Liver (tissue), 9 donors: ENCODE results near the gene PHF23. TPM values are rescaled to one million over a fixed set of nuclear protein-coding genes. Genes with fewer than 3 reads are reported as not detected.
A peak's percentile ranks its signal among the peaks of the same experiment; 100 is the strongest.

ENCODE experiments used
- DNase-seq: peaks from one replicate; pipeline ENCODE4 v3.0.0-alpha.2; 2017; ENCODE audit warnings: low spot score
- H3K27ac ChIP-seq, 2 donors: one replicate each; pipeline ENCODE4 v1.7.0; 2013; ENCODE audit warnings: inconsistent platforms in 2 of 2, low read length in 2 of 2, control low read depth in 1 of 2, low read depth in 1 of 2, mild to moderate bottlenecking in 1 of 2
- H3K27me3 ChIP-seq, 4 donors: one replicate each; pipeline versions ENCODE4 v1.6.1 to v1.7.0; 2013; ENCODE audit warnings: low read length in 3 of 4, inconsistent platforms in 1 of 4, mild to moderate bottlenecking in 1 of 4, moderate library complexity in 1 of 4; ENCODE audit not compliant: control insufficient read depth in 4 of 4, insufficient read depth in 4 of 4
- H3K36me3 ChIP-seq, 4 donors: one replicate each; pipeline versions ENCODE4 v1.6.1 to v1.7.0; 2013; ENCODE audit warnings: low read length in 3 of 4, mild to moderate bottlenecking in 3 of 4, low read depth in 1 of 4, moderate library complexity in 1 of 4; ENCODE audit not compliant: control insufficient read depth in 4 of 4, insufficient read depth in 3 of 4
- H3K4me1 ChIP-seq, 4 donors: one replicate each; pipeline versions ENCODE4 v1.6.1 to v1.7.0; 2013; ENCODE audit warnings: low read length in 3 of 4, mild to moderate bottlenecking in 3 of 4, moderate library complexity in 1 of 4; ENCODE audit not compliant: control insufficient read depth in 4 of 4, insufficient read depth in 4 of 4
- H3K4me3 ChIP-seq, 3 donors: one replicate each; pipeline versions ENCODE4 v1.6.1 to v1.7.0; 2013; ENCODE audit warnings: low read length in 3 of 3, control low read depth in 1 of 3, low read depth in 1 of 3, mild to moderate bottlenecking in 1 of 3
- H3K9ac ChIP-seq, 2 donors: one replicate each; pipeline ENCODE4 v1.7.0; 2013; ENCODE audit warnings: low read length in 2 of 2, mild to moderate bottlenecking in 2 of 2, moderate library complexity in 2 of 2, control low read depth in 1 of 2, low read depth in 1 of 2
- H3K9me3 ChIP-seq, 4 donors: one replicate each; pipeline versions ENCODE4 v1.6.1 to v1.7.0; 2013; ENCODE audit warnings: low read length in 3 of 4; ENCODE audit not compliant: control insufficient read depth in 4 of 4
- ATF3 ChIP-seq: IDR thresholded peaks from 2 replicates; pipeline ENCODE4 v1.6.1; 2016; ENCODE audit warnings: antibody characterized with exemption
- CTCF ChIP-seq: fragments of 150-350 bp; IDR thresholded peaks from 2 replicates; pipeline ENCODE4 v1.5.1; 2017; ENCODE audit warnings: improper control_type of control experiment, low read depth, low read length; ENCODE audit not compliant: missing input control
- EGR1 ChIP-seq, 2 donors: IDR thresholded peaks; 2 replicates each; pipeline ENCODE4 v1.6.1; 2016 to 2018; ENCODE audit warnings: antibody characterized with exemption in 2 of 2, low read depth in 2 of 2
- FOXA1 ChIP-seq: IDR thresholded peaks from 2 replicates; pipeline ENCODE4 v1.6.1; 2016; ENCODE audit warnings: antibody characterized with exemption
- FOXA2 ChIP-seq: IDR thresholded peaks from 2 replicates; pipeline ENCODE4 v1.6.1; 2016; ENCODE audit warnings: antibody characterized with exemption
- GABPA ChIP-seq, 2 donors: IDR thresholded peaks in 1 of 2; conservative IDR thresholded peaks in 1 of 2; 2 replicates each; pipeline ENCODE4 v1.6.1; 2016; ENCODE audit warnings: antibody characterized with exemption in 2 of 2, mild to moderate bottlenecking in 1 of 2, moderate library complexity in 1 of 2
- HNF4A ChIP-seq, 2 donors: conservative IDR thresholded peaks; 2 replicates each; pipeline ENCODE4 v1.6.1; 2016; ENCODE audit warnings: antibody characterized with exemption in 2 of 2, mild to moderate bottlenecking in 2 of 2
- HNF4G ChIP-seq: IDR thresholded peaks from 2 replicates; pipeline ENCODE4 v1.6.1; 2016; ENCODE audit warnings: antibody characterized with exemption
- JUND ChIP-seq, 2 donors: IDR thresholded peaks; 2 replicates each; pipeline ENCODE4 v1.6.1; 2016; ENCODE audit warnings: antibody characterized with exemption in 2 of 2
- MAX ChIP-seq: IDR thresholded peaks from 2 replicates; pipeline ENCODE4 v1.6.1; 2016; ENCODE audit warnings: antibody characterized with exemption
- NR2F2 ChIP-seq: IDR thresholded peaks from 2 replicates; pipeline ENCODE4 v1.6.1; 2016; ENCODE audit warnings: antibody characterized with exemption
- RAD21 ChIP-seq, 2 donors: IDR thresholded peaks; 2 replicates each; pipeline ENCODE4 v1.6.1; 2016; ENCODE audit warnings: antibody characterized with exemption in 2 of 2, mild to moderate bottlenecking in 2 of 2
- REST ChIP-seq: IDR thresholded peaks from 2 replicates; pipeline ENCODE4 v1.6.1; 2016; ENCODE audit warnings: antibody characterized with exemption, mild to moderate bottlenecking
- RXRA ChIP-seq, 2 donors: IDR thresholded peaks; 2 replicates each; pipeline ENCODE4 v1.6.1; 2017 to 2018; ENCODE audit warnings: antibody characterized with exemption in 2 of 2, mild to moderate bottlenecking in 1 of 2
- SP1 ChIP-seq: IDR thresholded peaks from 2 replicates; pipeline ENCODE4 v1.6.1; 2018; ENCODE audit warnings: antibody characterized with exemption, mild to moderate bottlenecking
- TAF1 ChIP-seq: conservative IDR thresholded peaks from 2 replicates; pipeline ENCODE4 v1.6.1; 2016; ENCODE audit warnings: antibody characterized with exemption, mild to moderate bottlenecking
- YY1 ChIP-seq: IDR thresholded peaks from 2 replicates; pipeline ENCODE4 v1.6.1; 2016; ENCODE audit warnings: antibody characterized with exemption, mild to moderate bottlenecking
- ZBTB33 ChIP-seq: IDR thresholded peaks from 2 replicates; pipeline ENCODE4 v1.6.1; 2016; ENCODE audit warnings: antibody characterized with exemption
- WGBS: extraction: QIAGEN DNeasy Blood & Tissue Kit; methylation state at CpG from one replicate; pipeline ENCODE4 v1.1.7; 2013; 5-methylcytosine and 5-hydroxymethylcytosine counted together
- polyA plus RNA-seq, 2 donors: library from polyadenylated mRNA; stranded (reverse) in 1 of 2; unstranded in 1 of 2; fragments of 200-250 nt in 1 of 2; fragments of >200 nt in 1 of 2; fragmentation: Nextera tagmentation in 1 of 2; extraction: Ambion mirVana in 1 of 2; gene quantifications; one replicate each; pipeline versions ENCODE4 v1.2.1 to v1.2.3, GENCODE V29; 2013 to 2015
- total RNA-seq, 2 donors: library from RNA; depleted of rRNA; stranded (reverse); fragments of >200 nt; gene quantifications; one replicate each; pipeline ENCODE4 v1.2.3, GENCODE V29; 2014
- donor health status: healthy.
- donor health status: healthy.
- donor health status: healthy.
- donor health status: healthy.
- donor health status: healthy.

The PHF23 gene
- total and polyA plus RNA-seq, 4 donors: 14.0 to 18.3 (median 15.2) TPM

GRCh38 chr17:7250695-7251627, 11.7 kb upstream of the PHF23 start:
- H3K4me1 ChIP-seq: peaks cover 3 to 33% (median 28%) of the 10 kb centered on the region in 4 donors
- DNase-seq: peak; percentile 47

More at GRCh38 chr17:7250695-7251627, 11.7 kb upstream of the PHF23 start:
- Histone ChIP-seq H3K27me3 (no peaks in the 10 kb centered on the region), H3K4me3 (peak overlapping the region; percentile 70 to 93 (median 85)), H3K9me3 (no peaks in the 10 kb centered on the region), H3K27ac (peak overlapping the region; percentile 95 to 100), H3K36me3 (peaks cover 2 to 17% (median 9%) of the 10 kb centered on the region in 4 donors), H3K9ac (peak overlapping the region; percentile 87 to 95)
- TF ChIP-seq FOXA2: no peak
- TF ChIP-seq REST: no peak
- no peak for TF ChIP-seq GABPA (IDR thresholded peaks at IDR 0.05 in 1 of 2, conservative IDR thresholded peaks at IDR 0.05 in 1 of 2)
- no peak for TF ChIP-seq HNF4A (conservative IDR thresholded peaks at IDR 0.05)
- no peak for TF ChIP-seq RXRA (IDR thresholded peaks at IDR 0.05)
- no peak for TF ChIP-seq MAX
- no peak for TF ChIP-seq EGR1 (IDR thresholded peaks at IDR 0.05; ENCODE audit: low read depth in 2 of 2)
- TF ChIP-seq NR2F2: no peak
- no peak for TF ChIP-seq RAD21 (IDR thresholded peaks at IDR 0.05)
- no peak for TF ChIP-seq TAF1
- TF ChIP-seq ATF3: no peak
- TF ChIP-seq FOXA1: no peak
- TF ChIP-seq JUND (IDR thresholded peaks at IDR 0.05): no peak
- no peak for TF ChIP-seq ZBTB33
- TF ChIP-seq HNF4G: no peak
- TF ChIP-seq YY1: no peak
- no peak for TF ChIP-seq SP1
- no peak for TF ChIP-seq CTCF
- WGBS: 1% methylated on average over 55 of the region's 55 CpGs
